Activated naive CD8-positive, alpha-beta T cell treated with anti-CD3 and anti-CD28 coated beads, Interleukin-2, amount 50 U/mL, for 24 hours (primary cell): ENCODE results near the gene UBQLN3.

Source experiments
- ATAC-seq: fragments of 150-1000 bp; cut with Tn5 transposase; one replicate; pipeline ENCODE4 v1.10.0; 2021
- DNase-seq: peaks from one replicate; pipeline ENCODE4 v3.0.0; 2021
- H3K27ac Mint-ChIP-seq: one replicate; pipeline ENCODE4 v1.8.0; 2021; ENCODE audit warnings: mild to moderate bottlenecking, mixed read lengths
- H3K27me3 Mint-ChIP-seq: one replicate; pipeline ENCODE4 v1.8.0; 2021; ENCODE audit warnings: mixed read lengths
- H3K36me3 Mint-ChIP-seq: one replicate; pipeline ENCODE4 v1.8.0; 2021; ENCODE audit warnings: low read depth, mixed read lengths
- H3K4me1 Mint-ChIP-seq: one replicate; pipeline ENCODE4 v1.8.0; 2021; ENCODE audit warnings: mixed read lengths
- H3K4me3 Mint-ChIP-seq: one replicate; pipeline ENCODE4 v1.8.0; 2021; ENCODE audit warnings: mild to moderate bottlenecking, moderate library complexity, mixed read lengths
- H3K9me3 Mint-ChIP-seq: one replicate; pipeline ENCODE4 v1.8.0; 2021; ENCODE audit warnings: mixed read lengths

Gene UBQLN3

GRCh38 chr11:5509803-5510202, at the start of gene UBQLN3:
UBQLN3 (minus strand) TSS chr11:5509957; CDS start chr11:5509558, 399 bp downstream.
- no peaks in the 10 kb centered on the region for H3K36me3 Mint-ChIP-seq
- no peak within 1 kb of the TSS for H3K4me3 Mint-ChIP-seq
- no peaks in the 10 kb centered on the region for H3K4me1 Mint-ChIP-seq
- H3K27me3 Mint-ChIP-seq: peaks cover 2% of the 10 kb centered on the region
- DNase-seq (no peak), ATAC-seq (no peak)
- no peaks in the 10 kb centered on the region for H3K9me3 Mint-ChIP-seq
- no peak within 1 kb of the TSS for H3K27ac Mint-ChIP-seq

GRCh38 chr11:5557751-5558150, 48.0 kb upstream of the UBQLN3 start:
- H3K27me3 Mint-ChIP-seq: peaks cover 7% of the 10 kb centered on the region
- H3K9me3 Mint-ChIP-seq: no peaks in the 10 kb centered on the region
- no peaks in the 10 kb centered on the region for H3K36me3 Mint-ChIP-seq
- ATAC-seq: no peak
- no peaks in the 10 kb centered on the region for H3K4me1 Mint-ChIP-seq
- H3K27ac Mint-ChIP-seq: no peak overlapping the region
- DNase-seq: no peak
- no peak overlapping the region for H3K4me3 Mint-ChIP-seq

- H3K4me3 Mint-ChIP-seq: no peak overlapping the region
- H3K36me3 Mint-ChIP-seq: no peaks in the 10 kb centered on the region
- DNase-seq: no peak
- H3K4me1 Mint-ChIP-seq: no peaks in the 10 kb centered on the region
- peaks cover 7% of the 10 kb centered on the region for H3K27me3 Mint-ChIP-seq
- ATAC-seq: no peak
- no peaks in the 10 kb centered on the region for H3K9me3 Mint-ChIP-seq
- H3K27ac Mint-ChIP-seq: no peak overlapping the region
Measured at GRCh38 chr11:5556596-5557188, 46.9 kb upstream of the UBQLN3 start.

- Mint-ChIP-seq H3K4me3 (no peak overlapping the region), H3K27me3 (no peaks in the 10 kb centered on the region), H3K9me3 (no peaks in the 10 kb centered on the region)
Measured at GRCh38 chr11:5553343-5553742, 43.6 kb upstream of the UBQLN3 start.

GRCh38 chr11:5550440-5551095, 40.8 kb upstream of the UBQLN3 start:
- H3K4me3 Mint-ChIP-seq: no peak overlapping the region
- H3K9me3 Mint-ChIP-seq: no peaks in the 10 kb centered on the region
- H3K27ac Mint-ChIP-seq: no peak overlapping the region
- no peaks in the 10 kb centered on the region for H3K4me1 Mint-ChIP-seq
- no peaks in the 10 kb centered on the region for H3K36me3 Mint-ChIP-seq
- ATAC-seq: no peak
- H3K27me3 Mint-ChIP-seq: no peaks in the 10 kb centered on the region
- DNase-seq: no peak

More at GRCh38 chr11:5553343-5553742, 43.6 kb upstream of the UBQLN3 start:
- Mint-ChIP-seq H3K4me1 (no peaks in the 10 kb centered on the region), H3K36me3 (no peaks in the 10 kb centered on the region), H3K27ac (no peak overlapping the region)
- DNase-seq (no peak), ATAC-seq (no peak)

- no peak for ATAC-seq
- no peak within 1 kb of the TSS for H3K4me3 Mint-ChIP-seq
- DNase-seq: no peak
- no peak within 1 kb of the TSS for H3K27ac Mint-ChIP-seq
- no peaks in the 10 kb centered on the region for H3K36me3 Mint-ChIP-seq
- no peaks in the 10 kb centered on the region for H3K9me3 Mint-ChIP-seq
- H3K27me3 Mint-ChIP-seq: no peaks in the 10 kb centered on the region
- no peaks in the 10 kb centered on the region for H3K4me1 Mint-ChIP-seq
Measured at GRCh38 chr11:5548440-5548839, 38.7 kb upstream of the UBQLN3 start, which contains the start of gene OR52H1. OR52H1 (minus strand) TSS chr11:5548540; CDS start chr11:5545505, 3,035 bp downstream.

- Mint-ChIP-seq H3K4me3 (no peak overlapping the region), H3K27ac (no peak overlapping the region)
- ATAC-seq: no peak
Measured at GRCh38 chr11:5547982-5548381, 38.2 kb upstream of the UBQLN3 start.

GRCh38 chr11:5546457-5546856, 36.7 kb upstream of the UBQLN3 start:
- no peaks in the 10 kb centered on the region for H3K4me1 Mint-ChIP-seq
- H3K9me3 Mint-ChIP-seq: no peaks in the 10 kb centered on the region
- DNase-seq (no peak), ATAC-seq (no peak)
- H3K27ac Mint-ChIP-seq: no peak overlapping the region
- no peaks in the 10 kb centered on the region for H3K36me3 Mint-ChIP-seq
- no peak overlapping the region for H3K4me3 Mint-ChIP-seq
- H3K27me3 Mint-ChIP-seq: no peaks in the 10 kb centered on the region

More at GRCh38 chr11:5547982-5548381, 38.2 kb upstream of the UBQLN3 start:
- Mint-ChIP-seq H3K9me3 (no peaks in the 10 kb centered on the region), H3K36me3 (no peaks in the 10 kb centered on the region), H3K4me1 (no peaks in the 10 kb centered on the region), H3K27me3 (no peaks in the 10 kb centered on the region)
- DNase-seq: no peak

GRCh38 chr11:5541427-5541826, 31.7 kb upstream of the UBQLN3 start:
- H3K4me3 Mint-ChIP-seq: no peak overlapping the region
- H3K4me1 Mint-ChIP-seq: no peaks in the 10 kb centered on the region
- ATAC-seq: no peak
- H3K27me3 Mint-ChIP-seq: peaks cover 2% of the 10 kb centered on the region
- DNase-seq: no peak
- H3K36me3 Mint-ChIP-seq: no peaks in the 10 kb centered on the region
- peaks cover 4% of the 10 kb centered on the region for H3K9me3 Mint-ChIP-seq
- no peak overlapping the region for H3K27ac Mint-ChIP-seq

- Mint-ChIP-seq H3K9me3 (peaks cover 4% of the 10 kb centered on the region), H3K36me3 (no peaks in the 10 kb centered on the region), H3K27me3 (peaks cover 2% of the 10 kb centered on the region), H3K4me1 (no peaks in the 10 kb centered on the region), H3K27ac (no peak overlapping the region), H3K4me3 (no peak overlapping the region)
- DNase-seq (no peak), ATAC-seq (no peak)
Measured at GRCh38 chr11:5536482-5536881, 26.7 kb upstream of the UBQLN3 start.

GRCh38 chr11:5534046-5534445, 24.3 kb upstream of the UBQLN3 start:
- Mint-ChIP-seq H3K4me1 (no peaks in the 10 kb centered on the region), H3K4me3 (no peak overlapping the region), H3K27me3 (no peaks in the 10 kb centered on the region), H3K9me3 (peaks cover 4% of the 10 kb centered on the region), H3K27ac (no peak overlapping the region), H3K36me3 (no peaks in the 10 kb centered on the region)
- ATAC-seq (no peak), DNase-seq (no peak)

- DNase-seq: no peak
- Mint-ChIP-seq H3K36me3 (no peaks in the 10 kb centered on the region), H3K27ac (no peak overlapping the region), H3K27me3 (no peaks in the 10 kb centered on the region), H3K4me1 (no peaks in the 10 kb centered on the region), H3K4me3 (no peak overlapping the region), H3K9me3 (no peaks in the 10 kb centered on the region)
- no peak for ATAC-seq
Measured at GRCh38 chr11:5531053-5531831, 21.5 kb upstream of the UBQLN3 start.

GRCh38 chr11:5528495-5528894, 18.7 kb upstream of the UBQLN3 start:
- no peak for ATAC-seq
- no peak overlapping the region for H3K27ac Mint-ChIP-seq

GRCh38 chr11:5527716-5528115, 18.0 kb upstream of the UBQLN3 start:
- no peaks in the 10 kb centered on the region for H3K4me1 Mint-ChIP-seq
- no peak for DNase-seq
- H3K4me3 Mint-ChIP-seq: no peak overlapping the region
- no peaks in the 10 kb centered on the region for H3K36me3 Mint-ChIP-seq
- no peaks in the 10 kb centered on the region for H3K9me3 Mint-ChIP-seq
- no peak overlapping the region for H3K27ac Mint-ChIP-seq
- H3K27me3 Mint-ChIP-seq: no peaks in the 10 kb centered on the region
- ATAC-seq: no peak

More at GRCh38 chr11:5528495-5528894, 18.7 kb upstream of the UBQLN3 start:
- Mint-ChIP-seq H3K4me1 (no peaks in the 10 kb centered on the region), H3K36me3 (no peaks in the 10 kb centered on the region), H3K4me3 (no peak overlapping the region), H3K9me3 (no peaks in the 10 kb centered on the region), H3K27me3 (no peaks in the 10 kb centered on the region)
- DNase-seq: no peak

GRCh38 chr11:5524756-5525155, 15.0 kb upstream of the UBQLN3 start:
- Mint-ChIP-seq H3K4me3 (no peak overlapping the region), H3K27me3 (no peaks in the 10 kb centered on the region), H3K4me1 (no peaks in the 10 kb centered on the region), H3K27ac (no peak overlapping the region), H3K36me3 (no peaks in the 10 kb centered on the region), H3K9me3 (no peaks in the 10 kb centered on the region)
- DNase-seq (no peak), ATAC-seq (no peak)
